Prostate gland (tissue), 2 donors: ENCODE data around the gene LAX1. TPM values are rescaled to one million over a fixed set of nuclear protein-coding genes. Genes with fewer than 3 reads are reported as not detected.
"Not testable (repeated sequence)": the region's sequence is repeated elsewhere in the genome, so short reads cannot be mapped to it uniquely, and the experiment has no call there.

Experiments
- DNase-seq: peaks from one replicate; pipeline ENCODE4 v3.0.0-alpha.2; 2019; ENCODE audit warnings: low spot score
- H3K27ac ChIP-seq, 2 donors: fragments of 200-600 bp; sonication (generic); 2 replicates each; pipeline ENCODE4 v1.5.1; 2017 to 2019
- H3K27me3 ChIP-seq: fragments of 200-600 bp; sonication (generic); replicated peaks from 2 replicates; pipeline ENCODE4 v1.5.1; 2019; ENCODE audit not compliant: insufficient read depth
- H3K36me3 ChIP-seq, 2 donors: fragments of 200-600 bp; sonication (generic); 1 replicate in 1 of 2; 2 replicates in 1 of 2; pipeline versions ENCODE4 v1.5.1 to v1.8.1; 2017 to 2019
- H3K4me1 ChIP-seq: fragments of 200-600 bp; sonication (generic); replicated peaks from 2 replicates; pipeline ENCODE4 v1.5.1; 2019
- H3K4me3 ChIP-seq, 2 donors: fragments of 200-600 bp; sonication (generic); 2 replicates each; pipeline ENCODE4 v1.5.1; 2017 to 2019
- H3K9me3 ChIP-seq: fragments of 200-600 bp; sonication (generic); 2 replicates; pipeline ENCODE4 v1.5.1; 2017
- CTCF ChIP-seq, 4 experiments: fragments of 200-600 bp in 2 of 4; fragments of 450-650 bp in 2 of 4; sonication (generic) in 2 of 4; IDR thresholded peaks; 1 replicate in 3 of 4; 2 replicates in 1 of 4; pipeline ENCODE4 v1.5.1; 2016 to 2019; ENCODE audit warnings: antibody characterized with exemption in 4 of 4, mild to moderate bottlenecking in 2 of 4, moderate library complexity in 2 of 4
- POLR2A ChIP-seq: fragments of 450-650 bp; IDR thresholded peaks from one replicate; pipeline ENCODE4 v1.6.1; 2016; ENCODE audit warnings: antibody characterized with exemption, mild to moderate bottlenecking
- POLR2AphosphoS5 ChIP-seq: sonication (generic); formaldehyde crosslinking; IDR thresholded peaks from one replicate; pipeline ENCODE4 v1.6.1; 2017; ENCODE audit warnings: antibody characterized with exemption
- WGBS: methylation state at CpG from one replicate; pipeline ENCODE4 v1.1.5; 2018; 5-methylcytosine and 5-hydroxymethylcytosine counted together
- intact Hi-C: fragments of 100-400 bp; cut with DNase I; formaldehyde crosslinking; loops from one replicate; pipeline ENCODE4 v1.14.2; 2022
- total RNA-seq, 2 donors: library from RNA; depleted of rRNA; stranded (reverse); fragments of >200 nt; gene quantifications; one replicate each; pipeline ENCODE4 v1.1.0, GENCODE V29; 2016

Gene LAX1
- total RNA-seq, 2 donors from 2014 or later, result 0.05 to 0.40 TPM

- H3K36me3 ChIP-seq, result no peaks in the 10 kb centered on the region
- no peaks in the 10 kb centered on the region for H3K4me1 ChIP-seq
- no peak for DNase-seq
- no peak overlapping the region for H3K27ac ChIP-seq
- intact Hi-C loops, result no loop called here
- no peaks in the 10 kb centered on the region for H3K9me3 ChIP-seq
- WGBS, result 83% methylated on average over 2 of the region's 2 CpGs
- no peak for TF ChIP-seq POLR2A
- no peak overlapping the region for H3K4me3 ChIP-seq
- H3K27me3 ChIP-seq, result no peaks in the 10 kb centered on the region
Measured at GRCh38 chr1:203792486-203792885, 27.5 kb downstream of the LAX1 start.

- H3K4me3 ChIP-seq, H3K4me1 ChIP-seq, H3K36me3 ChIP-seq, DNase-seq, H3K27me3 ChIP-seq, H3K9me3 ChIP-seq, H3K27ac ChIP-seq, intact Hi-C loops: not testable (repeated sequence)
- WGBS, result 95% methylated on average over 7 of the region's 7 CpGs
Measured at GRCh38 chr1:203793561-203793960, 28.6 kb downstream of the LAX1 start.

- no peak for DNase-seq
- TF ChIP-seq CTCF (IDR thresholded peaks at IDR 0.05), result no peak
- Histone ChIP-seq H3K27me3 (no peaks in the 10 kb centered on the region), H3K36me3 (no peaks in the 10 kb centered on the region), H3K4me3 (peak overlapping the region; percentile 58 to 83), H3K27ac (peak overlapping the region; percentile 96 to 99), H3K4me1 (peaks cover 3% of the 10 kb centered on the region), H3K9me3 (no peaks in the 10 kb centered on the region)
- 78% methylated on average over 19 of the region's 19 CpGs for WGBS
- intact Hi-C loops, result no loop called here
Measured at GRCh38 chr1:203794764-203795440, 29.9 kb downstream of the LAX1 start.

- intact Hi-C loops, result no loop called here
- TF ChIP-seq POLR2A (peak; percentile 81), POLR2AphosphoS5 (peak; percentile 97), CTCF (IDR thresholded peaks at IDR 0.05) (peak in 2 of 4 experiments; percentile 5 to 16)
- under 1% methylated on average over 59 of the region's 59 CpGs for WGBS
Measured at GRCh38 chr1:203795441-203796235, 30.7 kb downstream of the LAX1 start, which contains the start of the genes ZBED6 and ZC3H11A. Gene ZBED6 (plus strand): TSS chr1:203795623. CDS start chr1:203797523, 1,900 bp downstream. Gene ZC3H11A (plus strand): TSS chr1:203795623. CDS start chr1:203817071, 21,448 bp downstream.

GRCh38 chr1:203796236-203796605 is 31.2 kb downstream of the LAX1 start:
- WGBS, result under 1% methylated on average over 12 of the region's 12 CpGs

More at GRCh38 chr1:203795441-203796235, 30.7 kb downstream of the LAX1 start, which contains the start of the genes ZBED6 and ZC3H11A:
- DNase-seq, result peak; percentile 98
- Histone ChIP-seq H3K36me3 (no peaks in the 10 kb centered on the region), H3K4me1 (peaks cover 8% of the 10 kb centered on the region), H3K27ac (peak within 1 kb of the TSS; percentile 96 to 99), H3K4me3 (peak within 1 kb of the TSS; percentile 58 to 83), H3K9me3 (no peaks in the 10 kb centered on the region), H3K27me3 (no peaks in the 10 kb centered on the region)

More at GRCh38 chr1:203796236-203796605, 31.2 kb downstream of the LAX1 start:
- H3K4me1 ChIP-seq, result peaks cover 10% of the 10 kb centered on the region
- H3K27me3 ChIP-seq, result no peaks in the 10 kb centered on the region
- peak overlapping the region; percentile 58 to 83 for H3K4me3 ChIP-seq
- H3K27ac ChIP-seq, result peak overlapping the region; percentile 96 to 99
- no peaks in the 10 kb centered on the region for H3K9me3 ChIP-seq
- no peaks in the 10 kb centered on the region for H3K36me3 ChIP-seq
- intact Hi-C loops, result no loop called here
- peak; percentile 9 for TF ChIP-seq POLR2AphosphoS5
- TF ChIP-seq CTCF (IDR thresholded peaks at IDR 0.05), result no peak
- no peak for DNase-seq
